Natural killer cell (primary cell): ENCODE measurements around the gene MKX. TPM values are rescaled to one million over a fixed set of nuclear protein-coding genes. Genes with fewer than 3 reads are reported as not detected.

ENCODE experiments used
- ATAC-seq, 3 donors: fragments of 150-1000 bp in 2 of 3; fragments of 200-7000 bp in 1 of 3; cut with Tn5 transposase; 1 replicate in 1 of 3; 2 replicates in 2 of 3; pipeline ENCODE4 v1.10.0; 2021; ENCODE audit warnings: mild to moderate bottlenecking in 2 of 3, moderate library complexity in 2 of 3
- DNase-seq, 2 donors: peaks; one replicate each; pipeline versions ENCODE4 v3.0.0 to v3.0.0-alpha.2; 2013 to 2021; ENCODE audit warnings: mixed read lengths in 1 of 2
- H3K27ac ChIP-seq: one replicate; pipeline ENCODE4 v1.5.1; 2013; ENCODE audit warnings: mild to moderate bottlenecking, low read length
- H3K27me3 ChIP-seq: one replicate; pipeline ENCODE4 v1.6.1; 2013; ENCODE audit warnings: low read length; ENCODE audit not compliant: control insufficient read depth, insufficient read depth
- H3K36me3 ChIP-seq: one replicate; pipeline ENCODE4 v1.6.1; 2013; ENCODE audit warnings: low read length; ENCODE audit not compliant: control insufficient read depth, insufficient read depth
- H3K4me1 ChIP-seq: one replicate; pipeline ENCODE4 v1.6.1; 2013; ENCODE audit warnings: low read length; ENCODE audit not compliant: control insufficient read depth, insufficient read depth
- H3K4me3 ChIP-seq: one replicate; pipeline ENCODE4 v1.5.1; 2013; ENCODE audit warnings: low read length
- H3K9me3 ChIP-seq: one replicate; pipeline ENCODE4 v1.6.1; 2013; ENCODE audit warnings: low read length; ENCODE audit not compliant: control insufficient read depth, insufficient read depth
- H3K27ac Mint-ChIP-seq, 2 donors: one replicate each; pipeline ENCODE4 v1.8.0; 2022; ENCODE audit warnings: mild to moderate bottlenecking in 2 of 2, mixed read lengths in 2 of 2, moderate library complexity in 1 of 2
- H3K27me3 Mint-ChIP-seq, 2 donors: one replicate each; pipeline ENCODE4 v1.8.0; 2022; ENCODE audit warnings: low read depth in 2 of 2, mixed read lengths in 2 of 2
- H3K36me3 Mint-ChIP-seq: one replicate; pipeline ENCODE4 v1.8.0; 2022; ENCODE audit warnings: mixed read lengths
- H3K4me1 Mint-ChIP-seq, 2 donors: one replicate each; pipeline ENCODE4 v1.8.0; 2022; ENCODE audit warnings: mixed read lengths in 2 of 2
- H3K4me3 Mint-ChIP-seq: one replicate; pipeline ENCODE4 v1.8.0; 2022; ENCODE audit warnings: mild to moderate bottlenecking, moderate library complexity, mixed read lengths
- H3K9me3 Mint-ChIP-seq, 2 donors: one replicate each; pipeline ENCODE4 v1.8.0; 2022; ENCODE audit warnings: mixed read lengths in 2 of 2
- WGBS: methylation state at CpG from one replicate; pipeline ENCODE4 v1.1.7; 2013; ENCODE audit warnings: missing lambda C conversion rate; ENCODE audit not compliant: insufficient coverage; 5-methylcytosine and 5-hydroxymethylcytosine counted together
- intact Hi-C: fragments of 100-400 bp; cut with micrococcal nuclease; formaldehyde crosslinking; loops from one replicate; pipeline ENCODE4 v1.14.2; 2022
- total RNA-seq, 4 donors: library from RNA; stranded (reverse); fragments of 120-200 nt in 1 of 4; gene quantifications; one replicate each; pipeline versions ENCODE4 v1.2.3 to v1.2.4, GENCODE V29; 2013 to 2022
- TF ChIP-seq, protein P1 (sequence below): fragments of 200-600 bp; IDR thresholded peaks from one replicate; pipeline ENCODE4 v1.8.0; 2022; ENCODE audit warnings: antibody characterized with exemption

MKX gene
- total RNA-seq, 3 donors from 2014 or later (not counting 1 experiment from before 2014, with no cell fraction given) = not detected

DNA sequence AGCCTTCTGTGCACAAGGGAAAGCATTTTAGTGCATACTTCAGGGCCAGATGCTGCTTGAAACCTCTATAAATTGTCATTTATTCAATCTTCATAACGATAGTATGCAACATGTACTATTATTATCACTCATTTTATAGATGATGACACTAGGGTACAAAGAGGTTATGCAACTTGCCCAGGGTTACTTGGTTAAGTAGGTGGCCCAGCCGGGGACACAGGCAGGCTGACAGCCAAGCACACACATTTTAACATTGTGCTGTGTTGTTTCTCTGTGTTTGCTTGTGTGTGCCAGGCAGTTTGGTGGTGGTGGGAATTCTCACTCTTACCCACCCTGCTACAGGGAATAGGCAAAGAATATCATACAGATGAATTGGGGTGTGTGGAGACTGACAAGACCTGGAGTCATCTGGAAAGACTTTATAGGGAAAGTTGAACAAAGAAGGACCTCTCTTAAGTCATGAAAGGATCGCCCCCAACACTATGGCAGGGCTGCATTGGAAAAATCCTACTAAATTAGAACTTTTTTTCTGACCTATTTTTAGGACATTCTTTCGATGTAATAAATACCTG lies 98.9 kb downstream of the MKX start:
- Mint-ChIP-seq H3K9me3 (peaks cover 2 to 4% of the 10 kb centered on the region in 2 donors), H3K27ac (no peak overlapping the region), H3K4me1 (no peaks in the 10 kb centered on the region), H3K4me3 (no peak overlapping the region), H3K36me3 (peaks cover 7% of the 10 kb centered on the region), H3K27me3 (peaks cover 15 to 22% of the 10 kb centered on the region in 2 donors)
- intact Hi-C loops = no loop called here
- DNase-seq (no peak), ATAC-seq (no peak)
- Histone ChIP-seq H3K4me1 (no peaks in the 10 kb centered on the region), H3K27me3 (no peaks in the 10 kb centered on the region), H3K27ac (no peak overlapping the region), H3K4me3 (no peak overlapping the region), H3K9me3 (no peaks in the 10 kb centered on the region), H3K36me3 (no peaks in the 10 kb centered on the region)
- 78% methylated on average over 2 of the region's 4 CpGs for WGBS
- TF ChIP-seq, protein P1, sequence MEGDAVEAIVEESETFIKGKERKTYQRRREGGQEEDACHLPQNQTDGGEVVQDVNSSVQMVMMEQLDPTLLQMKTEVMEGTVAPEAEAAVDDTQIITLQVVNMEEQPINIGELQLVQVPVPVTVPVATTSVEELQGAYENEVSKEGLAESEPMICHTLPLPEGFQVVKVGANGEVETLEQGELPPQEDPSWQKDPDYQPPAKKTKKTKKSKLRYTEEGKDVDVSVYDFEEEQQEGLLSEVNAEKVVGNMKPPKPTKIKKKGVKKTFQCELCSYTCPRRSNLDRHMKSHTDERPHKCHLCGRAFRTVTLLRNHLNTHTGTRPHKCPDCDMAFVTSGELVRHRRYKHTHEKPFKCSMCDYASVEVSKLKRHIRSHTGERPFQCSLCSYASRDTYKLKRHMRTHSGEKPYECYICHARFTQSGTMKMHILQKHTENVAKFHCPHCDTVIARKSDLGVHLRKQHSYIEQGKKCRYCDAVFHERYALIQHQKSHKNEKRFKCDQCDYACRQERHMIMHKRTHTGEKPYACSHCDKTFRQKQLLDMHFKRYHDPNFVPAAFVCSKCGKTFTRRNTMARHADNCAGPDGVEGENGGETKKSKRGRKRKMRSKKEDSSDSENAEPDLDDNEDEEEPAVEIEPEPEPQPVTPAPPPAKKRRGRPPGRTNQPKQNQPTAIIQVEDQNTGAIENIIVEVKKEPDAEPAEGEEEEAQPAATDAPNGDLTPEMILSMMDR = no peak

DNA sequence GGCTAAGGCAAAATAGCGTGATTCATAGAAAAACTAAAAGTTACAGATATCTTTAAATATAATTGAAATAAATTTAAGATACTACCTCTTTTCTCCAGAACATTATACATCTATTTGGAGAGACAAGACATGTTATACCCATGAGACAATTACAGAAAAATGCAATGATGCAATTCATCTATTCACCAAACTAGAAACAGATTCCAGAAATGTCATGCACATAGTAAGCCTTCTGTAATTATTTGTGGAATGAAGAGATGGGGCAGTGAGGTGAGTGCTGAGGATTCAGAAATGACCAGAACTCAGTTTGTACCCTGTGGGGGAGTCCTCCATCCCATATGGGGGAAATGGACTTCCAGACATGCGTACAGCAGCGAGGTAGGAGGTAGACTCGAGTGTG lies 99.4 kb downstream of the MKX start:
- Histone ChIP-seq H3K4me1 (no peaks in the 10 kb centered on the region), H3K36me3 (no peaks in the 10 kb centered on the region), H3K4me3 (no peak overlapping the region), H3K9me3 (no peaks in the 10 kb centered on the region), H3K27me3 (no peaks in the 10 kb centered on the region), H3K27ac (no peak overlapping the region)
- Mint-ChIP-seq H3K4me1 (no peaks in the 10 kb centered on the region), H3K27ac (no peak overlapping the region), H3K9me3 (peaks cover 2 to 4% of the 10 kb centered on the region in 2 donors), H3K27me3 (peaks cover 15 to 22% of the 10 kb centered on the region in 2 donors), H3K36me3 (peaks cover 7% of the 10 kb centered on the region), H3K4me3 (no peak overlapping the region)
- DNase-seq (no peak), ATAC-seq (no peak)
- TF ChIP-seq, protein P1 = no peak
- intact Hi-C loops = no loop called here
- WGBS = 94% methylated on average over 3 of the region's 4 CpGs

DNA sequence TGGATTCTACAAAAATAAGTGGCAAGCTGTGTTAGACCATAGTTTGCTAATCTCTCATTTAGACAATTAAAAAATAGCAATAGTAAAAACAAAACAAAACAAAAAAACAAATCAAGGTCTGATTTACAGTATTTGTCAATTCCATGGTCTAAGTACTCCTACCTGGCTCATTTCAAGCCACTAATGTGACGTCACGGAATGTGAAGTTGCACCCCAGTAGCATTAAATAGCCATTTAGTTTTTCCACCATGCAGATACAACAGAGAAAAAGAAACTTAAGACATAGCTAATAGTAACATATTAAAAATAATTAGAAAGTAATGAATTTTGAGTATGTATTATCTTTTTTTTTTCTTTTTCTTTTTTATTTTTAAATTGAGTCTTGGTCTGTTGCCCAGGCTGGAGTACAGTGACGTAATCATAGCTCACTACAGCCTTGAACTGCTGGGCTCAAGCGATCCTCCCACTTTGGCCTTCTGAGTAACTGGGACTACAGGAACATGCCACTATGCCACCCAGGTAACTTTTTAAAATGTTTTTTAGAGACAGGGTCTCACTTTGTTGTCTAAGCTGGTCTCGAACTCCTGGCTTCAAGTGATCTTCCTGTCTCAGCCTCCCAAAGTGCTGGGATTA lies 101.2 kb downstream of the MKX start:
- H3K9me3 Mint-ChIP-seq = peaks cover 2 to 4% of the 10 kb centered on the region in 2 donors
- ATAC-seq (no peak), DNase-seq (no peak)
- intact Hi-C loops = no loop called here
- Histone ChIP-seq H3K4me3 (no peak overlapping the region), H3K9me3 (no peaks in the 10 kb centered on the region), H3K36me3 (no peaks in the 10 kb centered on the region), H3K27ac (no peak overlapping the region), H3K27me3 (no peaks in the 10 kb centered on the region), H3K4me1 (no peaks in the 10 kb centered on the region)
- H3K4me1 Mint-ChIP-seq = no peaks in the 10 kb centered on the region
- 96% methylated on average over 4 of the region's 5 CpGs for WGBS
- no peak overlapping the region for H3K4me3 Mint-ChIP-seq
- H3K36me3 Mint-ChIP-seq = peaks cover 7% of the 10 kb centered on the region
- TF ChIP-seq, protein P1 = no peak
- H3K27me3 Mint-ChIP-seq = peaks cover 11 to 16% of the 10 kb centered on the region in 2 donors
- no peak overlapping the region for H3K27ac Mint-ChIP-seq
